GM18517 (cell line): ENCODE data around the gene C6orf47.

Experiments
- ATAC-seq: cut with Tn5 transposase; IDR thresholded peaks from one replicate; pipeline ENCODE4 v1.9.1; 2021; ENCODE audit warnings: mild to moderate bottlenecking, moderate library complexity; ENCODE audit not compliant: unreplicated experiment

C6orf47 gene

GRCh38 chr6:31687860-31688693, 27.5 kb upstream of the C6orf47 start:
- no peak for ATAC-seq

- ATAC-seq: no peak
These were observed 26.7 kb upstream of the C6orf47 start for GRCh38 chr6:31687321-31687720.

GRCh38 chr6:31686483-31686882, 25.9 kb upstream of the C6orf47 start:
- no peak for ATAC-seq

- no peak for ATAC-seq
These were observed 23.0 kb upstream of the C6orf47 start for GRCh38 chr6:31683591-31683990.

GRCh38 chr6:31681135-31681671, 20.6 kb upstream of the C6orf47 start:
- ATAC-seq: no peak

- no peak for ATAC-seq
These were observed 19.9 kb upstream of the C6orf47 start, which contains the start of gene LY6G5C for GRCh38 chr6:31680226-31681134. TSS of gene LY6G5C (minus strand) at chr6:31681067. CDS start at chr6:31680373, 694 bp downstream.

GRCh38 chr6:31677955-31678354, 17.4 kb upstream of the C6orf47 start:
- ATAC-seq: no peak

GRCh38 chr6:31676904-31677303, 16.3 kb upstream of the C6orf47 start:
- ATAC-seq: no peak

GRCh38 chr6:31676322-31676903, 15.8 kb upstream of the C6orf47 start:
- no peak for ATAC-seq

- no peak for ATAC-seq
These were observed 9.1 kb upstream of the C6orf47 start, which contains the start of gene LY6G5B for GRCh38 chr6:31669676-31670075. TSS of gene LY6G5B (plus strand) at chr6:31669976. CDS start at chr6:31670951, 975 bp downstream.

GRCh38 chr6:31666337-31666965, 5.9 kb upstream of the C6orf47 start:
- ATAC-seq: no peak

GRCh38 chr6:31665501-31666336, 5.1 kb upstream of the C6orf47 start, which contains the start of gene CSNK2B:
TSS of gene CSNK2B (plus strand) at chr6:31666080. CDS start at chr6:31666832, 752 bp downstream.
- ATAC-seq: peak; percentile 81

GRCh38 chr6:31664790-31665500, 4.4 kb upstream of the C6orf47 start, which contains the start of gene GPANK1:
TSS of gene GPANK1 (minus strand) at chr6:31664997. CDS start at chr6:31664478, 519 bp downstream.
- ATAC-seq: peak; percentile 47

- no peak for ATAC-seq
These were observed 3.6 kb upstream of the C6orf47 start for GRCh38 chr6:31663961-31664789.

GRCh38 chr6:31663126-31663960, 2.8 kb upstream of the C6orf47 start:
- ATAC-seq: no peak

GRCh38 chr6:31662124-31662723, 1.6 kb upstream of the C6orf47 start:
- no peak for ATAC-seq
